Mononuclear cell (primary cell): ENCODE results near the gene NDUFA12. TPM values are rescaled to one million over a fixed set of nuclear protein-coding genes. Genes with fewer than 3 reads are reported as not detected.

ENCODE experiments used
- H3K27me3 ChIP-seq: 2 replicates; pipeline ENCODE4 v1.6.0; 2011; ENCODE audit warnings: low read length, control low read depth; ENCODE audit not compliant: insufficient read depth
- H3K4me1 ChIP-seq: 2 replicates; pipeline ENCODE4 v1.5.1; 2011; ENCODE audit warnings: mild to moderate bottlenecking, low read length, control low read depth; ENCODE audit not compliant: insufficient read depth
- H3K4me3 ChIP-seq: 2 replicates; pipeline ENCODE4 v1.5.1; 2011; ENCODE audit warnings: mild to moderate bottlenecking, low read length, moderate library complexity
- H3K9me3 ChIP-seq: 2 replicates; pipeline ENCODE4 v1.5.1; 2011; ENCODE audit warnings: low read depth, mild to moderate bottlenecking, control low read depth, low read length
- total RNA-seq: library from RNA; depleted of rRNA; stranded (reverse); fragments of >200 nt; gene quantifications from one replicate; pipeline ENCODE4 v1.2.3, GENCODE V29; 2012

Gene NDUFA12
- total RNA-seq, 1 donor: 85.2 TPM

DNA sequence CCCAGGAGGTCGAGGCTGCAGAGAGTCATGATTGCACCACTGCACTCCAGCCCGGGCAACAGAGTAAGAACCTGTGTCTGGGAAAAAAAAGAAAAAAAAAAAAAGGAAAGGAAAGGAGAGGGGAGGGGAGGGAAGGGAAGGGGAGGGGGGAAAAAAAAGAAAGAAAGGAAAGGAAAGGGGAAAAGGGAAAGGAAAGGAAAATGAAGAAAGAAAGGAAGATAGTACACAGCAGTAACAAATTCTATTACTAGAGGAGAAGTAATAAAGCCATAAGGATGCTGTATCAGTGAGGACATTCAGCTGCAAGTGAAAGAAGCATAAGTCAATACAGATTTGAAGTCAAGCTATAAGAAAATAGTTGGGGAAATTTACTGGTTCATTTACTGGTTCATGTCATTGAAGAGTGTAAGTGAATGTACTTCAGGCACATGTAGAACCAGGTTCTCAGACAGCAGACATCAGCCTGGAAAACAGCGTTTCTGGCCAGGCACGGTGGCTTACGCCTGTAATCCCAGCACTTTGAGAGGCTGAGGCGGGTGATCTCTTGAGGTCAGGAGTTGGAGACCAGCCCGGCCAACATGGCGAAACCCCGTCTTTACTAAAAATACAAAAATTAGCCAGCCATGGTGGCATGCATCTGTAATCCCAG, 37.4 kb downstream of the NDUFA12 start:
- Histone ChIP-seq H3K4me1 (no peaks in the 10 kb centered on the region), H3K27me3 (no peaks in the 10 kb centered on the region), H3K9me3 (no peaks in the 10 kb centered on the region), H3K4me3 (no peak overlapping the region)

DNA sequence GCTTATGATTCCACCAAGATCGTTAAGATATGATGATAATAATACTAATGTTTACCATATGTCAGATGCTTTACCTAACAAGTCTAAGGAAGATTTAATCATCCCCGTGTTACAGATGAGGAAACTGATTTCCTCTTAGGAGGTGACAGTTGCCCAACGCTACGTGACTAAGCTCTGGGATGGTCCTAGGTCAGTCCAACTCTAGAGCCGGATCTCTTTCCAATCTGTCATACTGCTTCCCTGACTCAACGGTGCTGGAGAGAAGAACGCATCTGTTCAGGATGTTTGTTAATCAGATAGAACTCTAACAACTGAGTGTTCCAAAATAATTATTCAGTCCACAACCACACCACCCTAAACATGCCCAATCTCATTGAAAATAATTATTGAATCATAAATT, 39.8 kb downstream of the NDUFA12 start:
- no peak overlapping the region for H3K4me3 ChIP-seq

DNA sequence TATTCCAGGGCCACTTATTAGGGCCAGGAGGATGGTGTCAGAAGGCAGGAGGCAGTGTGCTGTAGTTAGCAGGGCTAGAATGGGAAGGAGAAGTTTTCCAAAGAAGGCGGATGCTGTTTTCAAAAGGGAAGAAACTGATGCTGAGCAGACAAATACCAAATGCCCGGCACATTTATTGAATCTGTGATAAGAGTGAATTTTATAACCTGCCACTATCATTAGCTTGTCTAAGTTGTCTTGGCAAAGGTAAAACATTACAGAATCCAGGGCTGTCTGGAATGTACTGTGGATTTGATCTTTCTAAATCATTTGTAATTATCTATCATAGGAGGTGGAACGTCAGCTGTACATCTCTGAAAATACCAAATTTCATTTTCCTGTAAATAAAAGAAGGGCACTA, 40.8 kb downstream of the NDUFA12 start:
- no peaks in the 10 kb centered on the region for H3K9me3 ChIP-seq
- H3K27me3 ChIP-seq: no peaks in the 10 kb centered on the region
- H3K4me1 ChIP-seq: no peaks in the 10 kb centered on the region
- no peak overlapping the region for H3K4me3 ChIP-seq

More for the DNA sequence above, 39.8 kb downstream of the NDUFA12 start:
- Histone ChIP-seq H3K27me3 (no peaks in the 10 kb centered on the region), H3K9me3 (no peaks in the 10 kb centered on the region), H3K4me1 (no peaks in the 10 kb centered on the region)

DNA sequence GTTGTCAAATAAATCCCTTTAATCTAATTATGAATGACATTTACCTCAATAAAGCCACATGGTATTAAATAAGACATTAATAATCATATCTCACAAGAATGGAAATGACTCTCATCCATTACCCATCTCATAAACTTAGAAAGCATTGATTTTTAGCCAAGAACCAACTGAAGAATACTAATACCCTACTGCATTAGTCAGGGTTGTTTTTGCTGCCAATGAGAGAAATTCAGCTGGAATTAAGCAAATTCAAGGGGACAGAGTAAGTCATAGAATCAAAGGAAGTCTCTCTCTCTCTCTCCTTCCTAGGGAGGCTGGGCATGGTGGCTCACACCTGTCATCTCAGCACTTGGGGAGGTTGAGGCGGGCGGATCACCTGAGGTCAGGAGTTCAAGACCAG, 41.6 kb downstream of the NDUFA12 start:
- Histone ChIP-seq H3K4me3 (no peak overlapping the region), H3K27me3 (no peaks in the 10 kb centered on the region), H3K9me3 (no peaks in the 10 kb centered on the region), H3K4me1 (no peaks in the 10 kb centered on the region)

DNA sequence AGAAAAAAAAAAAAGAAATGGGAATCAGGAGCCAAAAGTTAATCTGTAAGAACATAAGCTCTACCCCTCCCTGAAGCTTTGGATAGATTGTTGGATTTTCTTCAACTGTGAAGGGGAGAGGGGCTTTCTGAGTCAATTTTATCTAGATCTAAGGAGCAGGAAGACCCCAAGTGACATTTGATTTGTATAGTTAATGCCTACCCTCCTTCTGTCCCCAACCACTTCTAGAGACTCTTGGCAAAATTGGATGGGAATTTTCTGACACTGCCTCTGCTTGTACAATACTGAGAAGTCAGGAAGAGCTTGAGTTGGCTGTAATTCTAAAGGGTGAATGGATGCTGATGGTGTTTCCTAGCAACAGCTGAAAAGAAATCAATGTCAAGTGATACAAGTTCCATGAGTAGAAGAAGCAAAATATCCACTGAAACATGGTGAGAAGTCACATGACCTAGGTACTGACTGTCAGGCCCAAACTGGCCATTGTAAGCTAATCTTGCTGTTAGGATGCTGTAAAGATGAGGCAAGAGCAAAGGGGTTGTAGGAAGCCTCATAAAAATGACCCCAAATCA, 42.2 kb downstream of the NDUFA12 start:
- H3K9me3 ChIP-seq: no peaks in the 10 kb centered on the region
- H3K4me3 ChIP-seq: no peak overlapping the region
- H3K27me3 ChIP-seq: no peaks in the 10 kb centered on the region
- no peaks in the 10 kb centered on the region for H3K4me1 ChIP-seq

DNA sequence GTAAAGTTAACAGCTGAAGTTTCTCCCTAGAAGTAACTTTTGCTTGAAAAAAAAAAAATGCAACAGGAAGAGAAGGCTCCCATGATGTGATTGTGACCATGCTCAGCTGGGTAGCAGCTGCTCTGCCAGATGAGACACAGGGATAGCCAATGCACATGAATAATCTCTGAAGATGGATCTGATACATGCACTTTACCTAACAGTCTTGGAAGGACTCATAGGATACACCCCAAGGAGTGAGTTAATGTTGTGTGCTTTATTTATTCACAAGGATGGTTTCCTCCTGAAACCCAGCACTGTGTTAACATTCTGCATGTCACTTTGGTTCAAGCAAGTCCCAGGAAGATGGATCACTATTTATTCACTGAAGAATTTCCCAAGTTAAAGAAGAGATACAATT, 46.5 kb downstream of the NDUFA12 start:
- H3K4me1 ChIP-seq: no peaks in the 10 kb centered on the region
- H3K27me3 ChIP-seq: no peaks in the 10 kb centered on the region
- H3K4me3 ChIP-seq: no peak overlapping the region
- no peaks in the 10 kb centered on the region for H3K9me3 ChIP-seq

DNA sequence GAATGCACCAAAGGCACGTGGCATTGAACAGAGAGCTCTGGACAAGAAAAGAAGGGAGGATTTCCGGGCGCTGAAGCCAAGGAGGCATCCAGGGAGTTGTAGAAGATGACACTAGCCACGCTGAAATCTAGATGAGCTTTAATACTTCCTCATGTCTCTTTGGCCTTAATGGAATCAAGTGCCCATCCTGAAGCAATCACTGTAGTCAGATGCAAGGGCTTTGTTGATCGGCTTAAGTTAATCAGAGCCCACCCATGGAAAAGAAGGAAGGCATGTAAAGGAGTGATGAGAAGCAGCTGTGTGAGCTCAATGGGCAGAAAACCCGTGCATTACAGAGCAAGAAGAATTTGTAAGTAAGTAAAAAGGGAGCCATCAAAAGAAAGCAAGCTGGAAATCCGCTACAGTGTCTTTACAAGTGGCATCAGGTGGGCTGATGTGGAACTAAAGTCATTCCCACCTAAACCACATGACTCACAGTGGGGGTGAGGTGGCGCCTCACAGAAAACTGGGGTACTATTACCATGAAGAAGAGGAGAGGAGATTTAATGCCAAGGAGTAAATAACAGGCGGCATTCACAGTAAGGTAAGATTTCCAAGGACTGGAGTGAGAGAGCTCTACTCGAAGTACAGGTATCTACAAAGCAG, 48.4 kb downstream of the NDUFA12 start:
- Histone ChIP-seq H3K9me3 (no peaks in the 10 kb centered on the region), H3K4me1 (no peaks in the 10 kb centered on the region), H3K4me3 (no peak overlapping the region), H3K27me3 (no peaks in the 10 kb centered on the region)

DNA sequence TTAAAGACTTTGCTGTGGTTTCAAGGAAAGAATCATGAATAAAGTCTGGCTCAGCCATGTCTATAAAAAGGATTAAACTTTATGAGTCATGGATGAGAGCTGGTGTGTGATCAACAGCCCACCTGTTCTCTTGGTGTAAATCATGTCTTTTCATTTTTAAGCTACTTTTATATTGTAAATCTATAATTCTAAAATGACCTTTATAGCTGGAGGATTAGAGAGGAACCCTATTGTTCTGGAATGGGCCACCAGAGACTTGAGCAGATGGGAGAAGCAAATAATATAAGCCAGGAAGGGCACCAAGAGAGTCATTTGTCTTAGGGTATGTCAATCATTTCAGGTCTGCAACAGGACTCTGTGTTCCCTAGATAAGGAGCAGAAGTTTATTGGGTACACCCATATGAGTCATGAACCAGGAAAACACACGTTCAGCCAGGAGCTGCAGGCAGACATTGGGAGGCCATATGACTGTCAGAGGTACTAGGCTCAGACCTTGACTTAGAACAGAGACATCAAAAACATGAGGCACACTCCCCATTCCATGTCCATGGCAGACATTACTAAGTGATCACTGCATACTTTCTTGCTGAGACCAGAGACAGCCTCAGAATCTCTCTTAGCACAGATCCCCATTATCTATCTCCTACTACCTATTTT, 49.3 kb downstream of the NDUFA12 start:
- Histone ChIP-seq H3K4me1 (no peaks in the 10 kb centered on the region), H3K9me3 (no peaks in the 10 kb centered on the region), H3K4me3 (no peak overlapping the region), H3K27me3 (no peaks in the 10 kb centered on the region)

DNA sequence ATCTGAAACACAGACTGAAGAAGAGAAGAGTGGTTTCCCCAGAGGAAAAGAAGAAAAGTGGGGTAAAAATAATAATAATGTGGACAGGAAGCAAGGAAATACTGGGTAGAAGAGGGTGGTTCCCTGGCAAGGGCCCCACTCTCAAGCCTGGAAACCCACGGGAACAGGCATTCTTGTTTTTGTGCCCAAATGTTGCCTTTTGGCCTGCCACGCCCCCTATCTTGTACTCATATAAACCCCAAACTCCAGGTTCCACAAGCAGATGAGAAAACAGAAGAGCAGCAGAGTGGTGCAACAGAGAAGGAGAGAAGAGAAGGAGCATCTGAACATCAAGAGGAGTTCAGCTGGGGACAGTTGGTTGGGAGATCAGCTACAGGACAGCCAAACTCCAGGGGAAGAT, 51.2 kb downstream of the NDUFA12 start:
- Histone ChIP-seq H3K9me3 (no peaks in the 10 kb centered on the region), H3K4me3 (no peak overlapping the region), H3K27me3 (no peaks in the 10 kb centered on the region), H3K4me1 (no peaks in the 10 kb centered on the region)

DNA sequence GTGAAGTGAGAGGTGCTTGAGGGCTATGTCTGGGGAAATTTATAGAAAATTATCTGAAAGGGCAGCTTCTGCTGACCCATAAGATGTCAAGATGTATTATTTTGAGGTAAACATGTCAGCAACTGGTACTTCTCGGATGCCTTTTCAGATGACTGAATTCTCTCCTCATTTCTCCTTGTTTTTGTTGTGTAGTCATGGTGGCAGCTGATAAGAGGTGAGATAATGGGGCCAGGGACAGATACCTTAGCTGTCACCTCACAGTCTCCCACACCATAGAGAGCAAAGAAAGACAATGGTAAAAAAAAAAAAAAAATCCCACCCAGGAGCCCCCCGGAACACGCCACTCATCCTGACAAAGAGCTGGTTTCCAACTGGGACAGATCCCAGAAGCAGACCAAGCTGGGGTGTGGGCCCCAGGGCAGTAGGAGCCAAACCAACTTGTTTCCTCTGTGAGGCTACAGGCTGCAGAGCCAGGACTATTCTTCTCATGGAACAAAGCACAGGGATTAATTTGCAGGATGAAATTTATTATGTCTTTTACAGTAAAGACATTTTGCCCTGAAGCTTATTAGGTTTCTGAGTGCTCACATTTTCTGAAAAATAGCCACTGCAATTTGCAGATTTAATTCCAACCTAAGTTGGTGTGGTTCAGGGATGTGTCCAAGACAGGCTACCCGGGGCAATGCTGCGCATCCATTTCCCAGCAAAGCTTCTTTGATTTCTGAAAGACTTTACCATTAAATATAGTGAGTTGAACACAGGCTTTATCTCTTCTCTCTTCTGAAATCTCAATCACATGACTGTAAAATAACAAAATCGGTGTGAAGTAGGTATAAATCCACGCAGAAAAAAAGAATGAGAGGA, 52.2 kb downstream of the NDUFA12 start:
- Histone ChIP-seq H3K27me3 (no peaks in the 10 kb centered on the region), H3K4me1 (no peaks in the 10 kb centered on the region), H3K9me3 (no peaks in the 10 kb centered on the region), H3K4me3 (no peak overlapping the region)

DNA sequence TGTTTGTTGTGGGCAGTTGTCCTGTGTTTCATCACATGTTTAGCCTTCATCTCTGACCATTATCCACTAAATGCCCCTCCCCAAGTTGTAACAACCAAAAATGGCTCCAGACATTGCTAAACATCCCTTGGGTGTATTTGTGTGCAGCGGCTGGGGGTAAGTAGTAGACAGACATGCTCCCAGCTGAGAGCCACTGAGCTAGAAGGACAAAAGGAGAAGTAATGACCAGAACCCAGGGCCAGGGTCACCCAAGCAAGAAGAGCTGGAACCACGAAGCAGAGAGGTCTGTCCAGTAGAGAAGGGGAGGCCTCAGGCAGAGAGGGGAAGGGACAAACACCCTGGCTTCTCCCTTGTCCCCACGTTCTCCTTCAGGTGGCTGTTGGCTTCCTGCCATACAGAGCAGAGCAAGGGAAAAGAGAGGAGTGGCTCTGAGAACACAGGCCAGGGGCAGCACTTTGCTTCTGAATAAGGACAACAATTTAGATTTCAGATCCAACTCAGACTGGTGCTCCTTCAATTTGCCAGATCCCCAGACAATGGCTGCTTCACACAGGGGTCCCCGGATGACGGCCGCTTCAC, 55.2 kb downstream of the NDUFA12 start:
- H3K27me3 ChIP-seq: no peaks in the 10 kb centered on the region

DNA sequence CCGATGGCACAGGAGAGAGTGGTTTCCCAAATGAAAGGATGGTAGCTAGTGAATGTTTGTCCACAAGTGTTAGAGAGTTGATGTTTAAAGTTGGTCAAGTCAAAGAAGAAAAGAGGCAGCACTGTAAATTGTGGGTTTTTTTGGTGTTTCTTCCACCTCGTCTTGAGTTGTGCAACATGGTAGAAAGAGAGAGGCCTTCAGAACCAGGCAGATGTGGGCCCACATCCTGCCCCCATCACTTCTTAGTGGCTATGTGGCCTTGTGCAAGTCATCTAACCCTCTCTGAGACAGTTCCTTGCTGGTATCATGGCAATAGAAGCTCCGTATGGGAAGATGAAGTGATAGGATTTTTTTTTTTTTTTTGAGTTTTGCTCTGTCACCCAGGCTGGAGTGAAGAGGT, 60.8 kb downstream of the NDUFA12 start:
- Histone ChIP-seq H3K9me3 (no peaks in the 10 kb centered on the region), H3K4me3 (no peak overlapping the region), H3K4me1 (peaks cover 33% of the 10 kb centered on the region), H3K27me3 (no peaks in the 10 kb centered on the region)

More for the DNA sequence above, 55.2 kb downstream of the NDUFA12 start:
- peaks cover 12% of the 10 kb centered on the region for H3K4me1 ChIP-seq
- no peak overlapping the region for H3K4me3 ChIP-seq
- no peaks in the 10 kb centered on the region for H3K9me3 ChIP-seq

DNA sequence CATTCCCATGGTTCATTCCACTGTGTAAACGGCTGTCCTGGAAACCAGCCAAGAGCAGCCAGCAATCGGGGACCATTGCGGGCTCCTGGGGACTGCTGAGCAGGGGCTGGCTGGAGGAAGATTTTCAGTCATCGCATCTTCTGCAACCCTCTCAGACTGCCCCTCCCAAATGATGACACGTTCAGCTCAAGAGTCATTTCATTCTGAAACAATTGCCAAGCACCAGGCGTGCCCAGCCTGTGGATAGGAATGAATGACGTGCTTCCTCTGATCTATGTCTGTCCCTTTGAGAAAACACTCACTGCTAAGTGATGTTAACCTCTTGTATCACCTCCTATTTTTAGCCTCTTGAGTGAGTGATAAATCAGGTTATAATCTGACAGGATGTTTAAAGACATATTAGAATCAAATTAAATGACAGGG, 62.0 kb downstream of the NDUFA12 start:
- H3K4me1 ChIP-seq: peaks cover 33% of the 10 kb centered on the region
- no peaks in the 10 kb centered on the region for H3K27me3 ChIP-seq
- H3K4me3 ChIP-seq: no peak overlapping the region
- H3K9me3 ChIP-seq: no peaks in the 10 kb centered on the region

DNA sequence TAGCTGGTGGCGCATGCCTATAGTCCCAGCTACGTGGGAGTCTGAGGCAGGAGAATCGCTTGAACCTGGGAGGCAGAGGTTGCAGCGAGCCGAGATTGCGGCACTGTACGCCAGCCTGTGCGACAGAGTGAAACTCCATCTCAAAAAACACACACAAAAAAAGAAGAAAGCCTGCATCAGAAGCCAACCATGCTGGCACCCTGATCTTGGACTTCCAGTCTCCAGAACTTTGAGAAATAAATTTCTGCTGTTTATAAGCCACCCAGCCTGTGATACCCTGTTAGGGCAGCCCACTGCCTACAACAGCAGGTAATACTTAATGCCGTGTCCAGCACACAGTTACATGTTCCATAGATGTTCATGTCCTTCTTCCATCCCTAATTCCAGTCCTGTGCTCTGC, 62.7 kb downstream of the NDUFA12 start:
- no peaks in the 10 kb centered on the region for H3K27me3 ChIP-seq
- no peaks in the 10 kb centered on the region for H3K9me3 ChIP-seq
- no peak overlapping the region for H3K4me3 ChIP-seq
- H3K4me1 ChIP-seq: peaks cover 33% of the 10 kb centered on the region
